Smooth muscle cell (in vitro differentiated cells): ENCODE results near the gene IL36B. TPM values are rescaled to one million over a fixed set of nuclear protein-coding genes. Genes with fewer than 3 reads are reported as not detected.

ENCODE experiments used
- DNase-seq: peaks from one replicate; lab custom pipeline; 2025; ENCODE audit not compliant: unreplicated experiment; lab: John Stamatoyannopoulos, UW
- H2AFZ ChIP-seq: fragments of 200-600 bp; sonication (generic); 2 replicates; pipeline ENCODE4 v1.6.0; 2016; ENCODE audit warnings: antibody characterized with exemption, low read depth, mild to moderate bottlenecking
- H3F3A ChIP-seq: fragments of 200-600 bp; sonication (generic); 2 replicates; pipeline ENCODE4 v1.6.0; 2017; ENCODE audit warnings: antibody characterized with exemption, low read depth
- H3K27ac ChIP-seq: fragments of 200-600 bp; sonication (generic); 2 replicates; pipeline ENCODE4 v1.5.1; 2016; ENCODE audit warnings: low read depth, mild to moderate bottlenecking
- H3K27me3 ChIP-seq: fragments of 200-600 bp; sonication (generic); 2 replicates; pipeline ENCODE4 v1.6.1; 2016; ENCODE audit warnings: low read depth, mild to moderate bottlenecking
- H3K36me3 ChIP-seq: fragments of 200-600 bp; sonication (generic); 2 replicates; pipeline ENCODE4 v1.5.1; 2016; ENCODE audit warnings: low read depth
- H3K4me1 ChIP-seq: fragments of 200-600 bp; sonication (generic); 2 replicates; pipeline ENCODE4 v1.5.1; 2016; ENCODE audit warnings: low read depth
- H3K4me2 ChIP-seq: fragments of 200-600 bp; sonication (generic); 2 replicates; pipeline ENCODE4 v1.6.0; 2016; ENCODE audit warnings: mild to moderate bottlenecking
- H3K4me3 ChIP-seq: fragments of 200-600 bp; sonication (generic); 2 replicates; pipeline ENCODE4 v1.5.1; 2016; ENCODE audit warnings: mild to moderate bottlenecking
- H3K79me2 ChIP-seq: fragments of 200-600 bp; sonication (generic); 2 replicates; pipeline ENCODE4 v1.6.0; 2016; ENCODE audit warnings: low read depth, mild to moderate bottlenecking
- H3K9ac ChIP-seq: fragments of 200-600 bp; sonication (generic); 2 replicates; pipeline ENCODE4 v1.6.0; 2016; ENCODE audit warnings: low read depth
- H3K9me3 ChIP-seq: fragments of 200-600 bp; sonication (generic); replicated peaks from 2 replicates; pipeline ENCODE4 v1.5.1; 2016; ENCODE audit warnings: low read depth
- H4K20me1 ChIP-seq: fragments of 200-600 bp; sonication (generic); 2 replicates; pipeline ENCODE4 v1.6.0; 2016; ENCODE audit warnings: low read depth
- CTCF ChIP-seq: fragments of 200-600 bp; sonication (generic); IDR thresholded peaks from 2 replicates; pipeline ENCODE4 v1.5.1; 2017; ENCODE audit warnings: borderline replicate concordance, mild to moderate bottlenecking, antibody characterized with exemption; ENCODE audit not compliant: insufficient read depth, poor library complexity, severe bottlenecking
- WGBS: methylation state at CpG from one replicate; pipeline ENCODE4 v1.1.7; 2016; ENCODE audit warnings: low lambda C conversion rate; 5-methylcytosine and 5-hydroxymethylcytosine counted together
- polyA plus RNA-seq: library from polyadenylated mRNA; unstranded; fragments of >200 nt; fragmentation: Nextera tagmentation; extraction: Ambion mirVana; gene quantifications from 2 replicates; pipeline ENCODE4 v1.2.1, GENCODE V29; 2016
- total RNA-seq: library from RNA; depleted of rRNA; stranded (reverse); fragments of >200 nt; gene quantifications from 2 replicates; pipeline ENCODE4 v1.2.3, GENCODE V29; 2014

Gene IL36B
- total and polyA plus RNA-seq, 2 experiments from 2014 or later: not detected

GRCh38 chr2:113034016-113034415 lies 18.7 kb downstream of the IL36B start:
- Histone ChIP-seq H2AFZ (no peak overlapping the region), H3K79me2 (no peaks in the 10 kb centered on the region), H4K20me1 (no peaks in the 10 kb centered on the region), H3K27ac (no peak overlapping the region), H3K4me1 (no peaks in the 10 kb centered on the region), H3K36me3 (no peaks in the 10 kb centered on the region), H3K4me3 (no peak overlapping the region), H3K9me3 (no peaks in the 10 kb centered on the region), H3F3A (no peaks in the 10 kb centered on the region), H3K27me3 (peaks cover 24% of the 10 kb centered on the region), H3K4me2 (no peak overlapping the region), H3K9ac (no peak overlapping the region)
- no peak for DNase-seq
- WGBS: 71% methylated on average over 3 of the region's 3 CpGs
- TF ChIP-seq CTCF: no peak

GRCh38 chr2:113032737-113033136 lies 19.9 kb downstream of the IL36B start:
- Histone ChIP-seq H3K36me3 (no peaks in the 10 kb centered on the region), H3F3A (no peaks in the 10 kb centered on the region), H3K4me3 (no peak overlapping the region), H3K4me1 (no peaks in the 10 kb centered on the region), H3K79me2 (no peaks in the 10 kb centered on the region), H4K20me1 (no peaks in the 10 kb centered on the region), H2AFZ (no peak overlapping the region), H3K27me3 (peaks cover 34% of the 10 kb centered on the region), H3K4me2 (no peak overlapping the region), H3K9ac (no peak overlapping the region), H3K27ac (no peak overlapping the region), H3K9me3 (no peaks in the 10 kb centered on the region)
- TF ChIP-seq CTCF: no peak
- 73% methylated on average over 1 of the region's 1 CpG for WGBS
- no peak for DNase-seq

GRCh38 chr2:113028112-113028511 lies 24.6 kb downstream of the IL36B start:
- Histone ChIP-seq H4K20me1 (no peaks in the 10 kb centered on the region), H2AFZ (no peak overlapping the region), H3K27ac (no peak overlapping the region), H3K9ac (no peak overlapping the region), H3K36me3 (no peaks in the 10 kb centered on the region), H3K4me3 (no peak overlapping the region), H3K79me2 (no peaks in the 10 kb centered on the region), H3K4me2 (no peak overlapping the region), H3K4me1 (no peaks in the 10 kb centered on the region), H3F3A (no peaks in the 10 kb centered on the region), H3K9me3 (no peaks in the 10 kb centered on the region), H3K27me3 (peaks cover 78% of the 10 kb centered on the region)
- no peak for DNase-seq
- WGBS: 27% methylated on average over 1 of the region's 1 CpG
- no peak for TF ChIP-seq CTCF

GRCh38 chr2:113027691-113028090 lies 25.0 kb downstream of the IL36B start:
- H2AFZ ChIP-seq: no peak overlapping the region
- H3K36me3 ChIP-seq: no peaks in the 10 kb centered on the region
- DNase-seq: no peak
- H3F3A ChIP-seq: no peaks in the 10 kb centered on the region
- H4K20me1 ChIP-seq: no peaks in the 10 kb centered on the region
- no peak overlapping the region for H3K27ac ChIP-seq
- H3K27me3 ChIP-seq: peaks cover 80% of the 10 kb centered on the region
- no peak overlapping the region for H3K4me2 ChIP-seq
- H3K9ac ChIP-seq: no peak overlapping the region
- no peak overlapping the region for H3K4me3 ChIP-seq
- no peaks in the 10 kb centered on the region for H3K9me3 ChIP-seq
- H3K79me2 ChIP-seq: no peaks in the 10 kb centered on the region
- no peaks in the 10 kb centered on the region for H3K4me1 ChIP-seq
- no peak for TF ChIP-seq CTCF
- 80% methylated on average over 2 of the region's 2 CpGs for WGBS
